AG09319 (cell line): ENCODE results near the gene SLAIN2.

ENCODE experiments used
- DNase-seq: peaks from one replicate; pipeline ENCODE4 v3.0.0-alpha.2; 2010; ENCODE audit warnings: low read depth; ENCODE audit errors: extremely low read depth
- CTCF ChIP-seq: IDR thresholded peaks from 2 replicates; pipeline ENCODE4 v1.5.1; 2011; ENCODE audit warnings: low read depth, mild to moderate bottlenecking, inconsistent platforms, low read length, moderate library complexity

Gene SLAIN2

GRCh38 chr4:48342606-48342880, 1.2 kb downstream of the SLAIN2 start:
- TF ChIP-seq CTCF = no peak
- DNase-seq = no peak

GRCh38 chr4:48343035-48343434, 1.7 kb downstream of the SLAIN2 start:
- DNase-seq = no peak
- no peak for TF ChIP-seq CTCF

- no peak for DNase-seq
- no peak for TF ChIP-seq CTCF
Measured at GRCh38 chr4:48343551-48343950, 2.2 kb downstream of the SLAIN2 start.

- no peak for DNase-seq
- no peak for TF ChIP-seq CTCF
Measured at GRCh38 chr4:48345542-48345941, 4.2 kb downstream of the SLAIN2 start.

- TF ChIP-seq CTCF = no peak
- no peak for DNase-seq
Measured at GRCh38 chr4:48346594-48346993, 5.3 kb downstream of the SLAIN2 start.

- no peak for TF ChIP-seq CTCF
- no peak for DNase-seq
Measured at GRCh38 chr4:48347282-48347921, 6.1 kb downstream of the SLAIN2 start.

- no peak for DNase-seq
- TF ChIP-seq CTCF = no peak
Measured at GRCh38 chr4:48350871-48351270, 9.5 kb downstream of the SLAIN2 start.
